ENCODE measurements around the gene NAP1L4.

The NAP1L4 gene

DNA sequence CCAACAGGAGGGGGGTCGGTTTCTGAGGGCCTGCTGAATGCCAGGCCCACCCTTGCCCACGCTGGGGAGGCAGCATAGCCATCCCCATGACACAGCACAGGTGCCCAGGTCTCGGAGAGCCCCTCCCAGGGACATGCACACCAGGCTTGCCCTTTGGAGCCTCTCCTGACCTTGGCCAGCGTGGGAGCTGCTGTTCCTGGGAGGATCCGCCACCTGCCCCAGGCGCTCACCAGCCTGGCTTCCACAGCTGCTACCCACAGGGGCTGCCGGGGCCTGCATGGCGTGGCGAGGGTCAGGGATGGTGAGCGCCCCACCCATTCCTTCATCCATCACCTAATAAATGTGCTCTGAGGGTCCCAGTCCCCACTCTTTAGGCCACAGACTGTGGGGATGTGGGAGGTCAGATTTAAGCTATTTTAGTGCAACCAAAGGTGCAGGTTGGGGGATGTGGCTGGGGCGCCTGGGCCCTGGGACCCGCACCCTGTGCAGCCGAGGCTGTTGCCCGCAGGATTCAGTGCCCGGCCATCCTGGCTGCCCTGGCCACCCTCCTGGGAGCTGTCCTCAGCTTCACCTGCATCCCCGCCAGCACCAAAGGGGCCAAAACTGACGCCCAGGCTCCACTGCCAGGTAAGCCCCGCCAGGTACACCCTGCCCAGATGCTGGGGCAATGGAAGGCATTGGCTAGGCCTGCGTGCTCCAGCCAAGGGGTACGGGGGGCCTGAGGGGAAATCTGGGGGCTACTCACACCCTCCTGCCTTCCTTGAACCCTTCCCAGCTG is 75.8 kb downstream of the NAP1L4 start:
- no peak overlapping the region for H3K27ac ChIP-seq
- TF ChIP-seq, protein P1, sequence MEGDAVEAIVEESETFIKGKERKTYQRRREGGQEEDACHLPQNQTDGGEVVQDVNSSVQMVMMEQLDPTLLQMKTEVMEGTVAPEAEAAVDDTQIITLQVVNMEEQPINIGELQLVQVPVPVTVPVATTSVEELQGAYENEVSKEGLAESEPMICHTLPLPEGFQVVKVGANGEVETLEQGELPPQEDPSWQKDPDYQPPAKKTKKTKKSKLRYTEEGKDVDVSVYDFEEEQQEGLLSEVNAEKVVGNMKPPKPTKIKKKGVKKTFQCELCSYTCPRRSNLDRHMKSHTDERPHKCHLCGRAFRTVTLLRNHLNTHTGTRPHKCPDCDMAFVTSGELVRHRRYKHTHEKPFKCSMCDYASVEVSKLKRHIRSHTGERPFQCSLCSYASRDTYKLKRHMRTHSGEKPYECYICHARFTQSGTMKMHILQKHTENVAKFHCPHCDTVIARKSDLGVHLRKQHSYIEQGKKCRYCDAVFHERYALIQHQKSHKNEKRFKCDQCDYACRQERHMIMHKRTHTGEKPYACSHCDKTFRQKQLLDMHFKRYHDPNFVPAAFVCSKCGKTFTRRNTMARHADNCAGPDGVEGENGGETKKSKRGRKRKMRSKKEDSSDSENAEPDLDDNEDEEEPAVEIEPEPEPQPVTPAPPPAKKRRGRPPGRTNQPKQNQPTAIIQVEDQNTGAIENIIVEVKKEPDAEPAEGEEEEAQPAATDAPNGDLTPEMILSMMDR (conservative IDR thresholded peaks at IDR 0.05), result no peak

GRCh38 chr11:2915473-2915872 is 76.7 kb downstream of the NAP1L4 start:
- no peak overlapping the region for H3K27ac ChIP-seq
- TF ChIP-seq, protein P1 (conservative IDR thresholded peaks at IDR 0.05), result no peak

DNA sequence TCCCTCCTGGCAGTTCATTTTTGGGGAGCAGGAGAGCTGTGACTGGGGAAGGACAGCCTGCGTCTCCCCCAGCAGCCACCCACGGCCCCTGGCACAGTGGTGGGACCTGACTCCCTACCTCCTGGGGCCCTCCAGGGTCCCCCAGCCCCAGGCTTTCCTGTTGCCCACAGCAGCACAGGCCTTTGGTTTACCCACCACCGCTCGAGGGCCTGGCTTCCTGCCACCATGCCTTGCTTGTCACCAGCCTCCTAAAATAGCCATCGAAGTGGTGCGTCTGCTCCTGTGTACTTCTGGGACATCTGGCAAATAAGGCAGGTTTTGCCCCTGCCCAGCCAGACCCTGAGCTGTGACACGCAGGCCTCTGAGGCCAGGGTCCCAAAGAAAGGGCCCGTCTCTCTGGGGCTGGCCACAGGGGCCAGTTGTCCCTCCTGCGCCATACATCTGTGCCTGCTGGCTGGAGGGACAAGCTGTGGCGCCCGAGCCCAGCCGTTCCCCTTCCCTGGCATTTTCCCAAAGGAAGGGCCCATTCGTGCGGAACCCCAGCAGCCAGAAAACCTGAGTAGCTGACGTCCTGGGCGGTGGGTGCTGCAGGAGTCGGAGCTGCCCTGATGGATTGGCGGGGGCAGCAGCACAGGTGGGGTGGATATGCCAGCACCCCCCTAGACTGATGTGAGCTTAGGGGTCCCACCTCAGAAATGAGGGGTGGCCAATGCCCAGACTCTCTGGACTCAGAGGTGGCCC is 77.5 kb downstream of the NAP1L4 start:
- TF ChIP-seq, protein P1 (conservative IDR thresholded peaks at IDR 0.05), result no peak
- H3K27ac ChIP-seq, result peak overlapping the region; percentile 91; the same call in 1 of the 2 replicates

DNA sequence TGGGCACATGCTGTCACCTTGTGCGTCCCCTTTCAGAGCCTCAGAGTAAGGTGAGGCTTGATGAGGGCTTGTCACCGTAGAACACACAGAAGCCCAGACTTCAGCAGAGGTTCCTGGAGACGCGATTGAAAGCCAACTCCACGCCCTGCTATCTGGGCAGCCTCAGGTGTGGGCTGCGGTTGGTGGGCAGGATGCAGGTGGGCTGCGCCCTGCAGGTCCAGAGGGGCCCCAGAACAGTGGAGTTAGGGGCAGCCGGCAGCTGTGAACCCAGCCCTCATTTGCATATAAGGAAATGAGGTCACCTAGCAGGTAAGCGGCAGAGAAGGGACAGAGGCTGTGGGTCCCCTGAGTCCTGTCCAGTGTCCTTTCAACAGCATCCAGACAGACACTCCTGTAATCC is 78.4 kb downstream of the NAP1L4 start:
- TF ChIP-seq, protein P1 (conservative IDR thresholded peaks at IDR 0.05), result no peak
- peak overlapping the region; percentile 91; the same call in 1 of the 2 replicates for H3K27ac ChIP-seq

GRCh38 chr11:2913019-2913431 is 79.1 kb downstream of the NAP1L4 start:
- TF ChIP-seq, protein P1 (conservative IDR thresholded peaks at IDR 0.05), result no peak
- H3K27ac ChIP-seq, result peak overlapping the region; percentile 91

DNA sequence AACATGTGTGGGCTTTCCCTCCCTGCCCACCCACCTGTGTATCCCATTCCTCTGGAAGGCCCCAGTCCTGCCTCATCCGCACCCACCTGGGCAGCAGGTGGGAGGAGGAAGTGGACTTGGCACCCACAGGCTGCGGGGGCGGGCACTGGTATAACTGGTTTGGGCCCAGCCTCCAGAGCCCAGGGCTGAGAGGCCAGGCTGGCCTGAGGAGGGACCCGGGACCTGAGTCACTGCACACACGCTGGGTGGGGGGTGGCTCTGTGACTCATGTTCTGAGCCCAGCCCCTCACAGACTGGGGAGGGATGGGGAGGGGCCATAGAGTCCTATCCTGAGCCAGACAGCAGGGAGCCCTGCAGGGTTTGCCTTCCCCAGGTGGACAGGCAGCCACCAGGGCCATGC is 79.6 kb downstream of the NAP1L4 start:
- TF ChIP-seq, protein P1 (conservative IDR thresholded peaks at IDR 0.05), result no peak
- H3K27ac ChIP-seq, result peak overlapping the region; percentile 91

- peak overlapping the region; percentile 91 for H3K27ac ChIP-seq
- TF ChIP-seq, protein P1 (conservative IDR thresholded peaks at IDR 0.05), result no peak
Observed at GRCh38 chr11:2911785-2912391, 80.2 kb downstream of the NAP1L4 start.
